Fibroblast of lung (primary cell): ENCODE measurements around the gene SIRT4. TPM values are rescaled to one million over a fixed set of nuclear protein-coding genes. Genes with fewer than 3 reads are reported as not detected.

Source experiments
- DNase-seq, 2 donors: peaks; one replicate each; pipeline versions ENCODE4 v3.0.0 to v3.0.0-alpha.2; 2010; ENCODE audit warnings: low read depth in 2 of 2
- H2AFZ ChIP-seq: 2 replicates; pipeline ENCODE4 v1.5.1; 2012; ENCODE audit warnings: low read length, control low read depth, inconsistent platforms
- H3K27ac ChIP-seq: 2 replicates; pipeline ENCODE4 v1.5.1; 2011; ENCODE audit warnings: low read length, control low read depth; ENCODE audit not compliant: insufficient read depth
- H3K27me3 ChIP-seq: 2 replicates; pipeline ENCODE4 v1.5.1; 2011; ENCODE audit warnings: mild to moderate bottlenecking, low read length; ENCODE audit not compliant: control insufficient read depth, insufficient read depth
- H3K36me3 ChIP-seq: 2 replicates; pipeline ENCODE4 v1.5.1; 2011; ENCODE audit warnings: low read length; ENCODE audit not compliant: control insufficient read depth, insufficient read depth
- H3K4me1 ChIP-seq: 2 replicates; pipeline ENCODE4 v1.5.1; 2011; ENCODE audit warnings: low read length; ENCODE audit not compliant: control insufficient read depth, insufficient read depth; ENCODE audit errors: extremely low read depth
- H3K4me2 ChIP-seq: 2 replicates; pipeline ENCODE4 v1.5.1; 2011; ENCODE audit warnings: low read length, control low read depth; ENCODE audit not compliant: insufficient read depth; ENCODE audit errors: extremely low read depth
- H3K4me3 ChIP-seq, 4 experiments: fragments of 200-600 bp in 1 of 4; sonication (generic) in 1 of 4; replicated peaks in 1 of 4; 2 replicates each; pipeline ENCODE4 v1.5.1; 2011 to 2016; ENCODE audit warnings: low read length in 4 of 4, low read depth in 3 of 4, mild to moderate bottlenecking in 3 of 4, control low read depth in 2 of 4, inconsistent platforms in 1 of 4, mixed read lengths in 1 of 4; ENCODE audit not compliant: insufficient read depth in 1 of 4; ENCODE audit errors: control extremely low read depth in 1 of 4
- H3K79me2 ChIP-seq: 2 replicates; pipeline ENCODE4 v1.5.1; 2012; ENCODE audit warnings: mild to moderate bottlenecking, low read length, inconsistent platforms; ENCODE audit not compliant: control insufficient read depth, insufficient read depth
- H3K9ac ChIP-seq: 2 replicates; pipeline ENCODE4 v1.5.1; 2011; ENCODE audit warnings: mild to moderate bottlenecking, low read length, control low read depth; ENCODE audit not compliant: insufficient read depth
- H3K9me3 ChIP-seq: 2 replicates; pipeline ENCODE4 v1.5.1; 2012; ENCODE audit warnings: low read depth, low read length; ENCODE audit not compliant: control insufficient read depth, insufficient read depth
- H4K20me1 ChIP-seq: 2 replicates; pipeline ENCODE4 v1.5.1; 2011; ENCODE audit warnings: low read length; ENCODE audit not compliant: control insufficient read depth, insufficient read depth; ENCODE audit errors: extremely low read depth
- CTCF ChIP-seq, 2 donors: IDR thresholded peaks in 1 of 2; conservative IDR thresholded peaks in 1 of 2; 1 replicate in 1 of 2; 2 replicates in 1 of 2; pipeline ENCODE4 v1.5.1; 2011 to 2012; ENCODE audit warnings: low read length in 2 of 2, control low read depth in 1 of 2, inconsistent platforms in 1 of 2, low read depth in 1 of 2, mild to moderate bottlenecking in 1 of 2
- EZH2 ChIP-seq: IDR thresholded peaks from 2 replicates; pipeline ENCODE4 v1.5.1; 2012; ENCODE audit warnings: low read length, control low read depth, mild to moderate bottlenecking; ENCODE audit errors: missing control alignments
- polyA plus RNA-seq, 2 donors: library from polyadenylated mRNA; depleted of rRNA in 1 of 2; stranded (reverse) in 1 of 2; unstranded in 1 of 2; fragments of >200 nt; gene quantifications; 2 replicates each; pipeline ENCODE4 v1.2.1, GENCODE V29; 2011 to 2012; ENCODE audit warnings: missing spikeins in 1 of 2
- total RNA-seq: library from RNA; depleted of rRNA; stranded (reverse); fragments of >200 nt; gene quantifications from 2 replicates; pipeline ENCODE4 v1.2.1, GENCODE V29; 2014

SIRT4 gene
- total and polyA plus RNA-seq, 2 donors (not counting 1 experiment from before 2014, with no cell fraction given): 1.2 to 2.5 TPM

GRCh38 chr12:120361506-120362208, 59.5 kb downstream of the SIRT4 start:
- Histone ChIP-seq H4K20me1 (no peaks in the 10 kb centered on the region), H3K36me3 (no peaks in the 10 kb centered on the region), H3K27ac (no peak overlapping the region), H3K4me1 (no peaks in the 10 kb centered on the region), H3K4me2 (peak overlapping the region; percentile 51), H2AFZ (peak overlapping the region; percentile 49), H3K79me2 (no peaks in the 10 kb centered on the region), H3K4me3 (peak overlapping the region in 3 of 4 experiments; percentile 10 to 44 (median 16)), H3K27me3 (peaks cover 7% of the 10 kb centered on the region), H3K9me3 (no peaks in the 10 kb centered on the region), H3K9ac (peak overlapping the region; percentile 59)
- TF ChIP-seq EZH2: no peak
- no peak for TF ChIP-seq CTCF (conservative IDR thresholded peaks at IDR 0.05 in 1 of 2, IDR thresholded peaks at IDR 0.05 in 1 of 2; ENCODE audit: low read depth in 1 of 2, low read length in 2 of 2)
- peak; percentile 74 to 85 for DNase-seq

Other genes starting within 250 kb of the SIRT4 start
- 23.4 and 29.7 TPM in 2 replicates for gene RAB35, start 185.6 kb upstream of the SIRT4 start, total RNA-seq
- 51.4 and 70.9 TPM in 2 replicates for gene RAB35, start 185.6 kb upstream of the SIRT4 start, polyA plus RNA-seq
- 86.8 and 93.1 TPM in 2 replicates for gene GCN1, start 107.6 kb upstream of the SIRT4 start, total RNA-seq
- 30.8 and 45.8 TPM in 2 replicates for gene GCN1, start 107.6 kb upstream of the SIRT4 start, polyA plus RNA-seq
- gene RPLP0, start 101.2 kb upstream of the SIRT4 start, total RNA-seq: 3,063 and 3,837 TPM in 2 replicates
- 5,137 and 6,435 TPM in 2 replicates for gene RPLP0, start 101.2 kb upstream of the SIRT4 start, polyA plus RNA-seq
- 9.2 and 21.5 TPM in 2 replicates for gene PXN, start 36.6 kb upstream of the SIRT4 start, total RNA-seq
- gene PXN, start 36.6 kb upstream of the SIRT4 start, polyA plus RNA-seq: 31.4 and 59.3 TPM in 2 replicates
- gene RNU4-2, start 10.4 kb upstream of the SIRT4 start, total RNA-seq: under 0.01 TPM in 2 replicates
- gene RNU4-2, start 10.4 kb upstream of the SIRT4 start, polyA plus RNA-seq: under 0.01 TPM in 1 of 2 replicates, not detected in the other
- under 0.01 TPM in 2 replicates for gene RNU4-1, start 9.1 kb upstream of the SIRT4 start, total RNA-seq
- gene RNU4-1, start 9.1 kb upstream of the SIRT4 start, polyA plus RNA-seq: not detected in 2 replicates
- 0.51 TPM in 1 of 2 replicates, not detected in the other for gene PLA2G1B, start 25.5 kb downstream of the SIRT4 start, total RNA-seq
- 0.20 TPM in 1 of 2 replicates, not detected in the other for gene PLA2G1B, start 25.5 kb downstream of the SIRT4 start, polyA plus RNA-seq
- gene MSI1, start 66.8 kb downstream of the SIRT4 start, total RNA-seq: under 0.01 TPM in 1 of 2 replicates, not detected in the other
- gene MSI1, start 66.8 kb downstream of the SIRT4 start, polyA plus RNA-seq: not detected in 2 replicates
- gene COX6A1, start 135.8 kb downstream of the SIRT4 start, total RNA-seq: 455 and 512 TPM in 2 replicates
- gene COX6A1, start 135.8 kb downstream of the SIRT4 start, polyA plus RNA-seq: 312 and 427 TPM in 2 replicates
- 26.5 and 29.6 TPM in 2 replicates for gene TRIAP1, start 144.1 kb downstream of the SIRT4 start, total RNA-seq
- gene TRIAP1, start 144.1 kb downstream of the SIRT4 start, polyA plus RNA-seq: 47.5 and 52.7 TPM in 2 replicates
- gene GATC, start 144.1 kb downstream of the SIRT4 start, total RNA-seq: 18.2 and 22.3 TPM in 2 replicates
- gene GATC, start 144.1 kb downstream of the SIRT4 start, polyA plus RNA-seq: 17.5 and 18.4 TPM in 2 replicates
- gene SRSF9, start 167.4 kb downstream of the SIRT4 start, total RNA-seq: 176 and 188 TPM in 2 replicates
- gene SRSF9, start 167.4 kb downstream of the SIRT4 start, polyA plus RNA-seq: 150 and 164 TPM in 2 replicates
- gene DYNLL1, start 193.8 kb downstream of the SIRT4 start, total RNA-seq: 222 and 289 TPM in 2 replicates
- 616 and 638 TPM in 2 replicates for gene DYNLL1, start 193.8 kb downstream of the SIRT4 start, polyA plus RNA-seq
- 31.8 and 38.5 TPM in 2 replicates for gene COQ5, start 226.8 kb downstream of the SIRT4 start, total RNA-seq
- 32.1 and 39.1 TPM in 2 replicates for gene COQ5, start 226.8 kb downstream of the SIRT4 start, polyA plus RNA-seq
- 93.0 and 174 TPM in 2 replicates for gene RNF10, start 232.0 kb downstream of the SIRT4 start, total RNA-seq
- gene RNF10, start 232.0 kb downstream of the SIRT4 start, polyA plus RNA-seq: 184 and 189 TPM in 2 replicates